ENCODE data around the gene ATPAF1.

Gene ATPAF1

GRCh38 chr1:46616277-46617107, 51.7 kb downstream of the ATPAF1 start, which contains the start of gene MOB3C:
Gene MOB3C (minus strand): TSS chr1:46616811. CDS start chr1:46613321, 3,490 bp downstream.
- DNase-seq (ENCODE audit: low read depth, low spot score): peak; percentile 37

GRCh38 chr1:46615735-46616134, 52.4 kb downstream of the ATPAF1 start:
- DNase-seq (ENCODE audit: low read depth, low spot score): no peak

- DNase-seq (ENCODE audit: low read depth, low spot score): no peak
Measured at GRCh38 chr1:46615088-46615487, 53.1 kb downstream of the ATPAF1 start.

GRCh38 chr1:46614604-46614984, 53.6 kb downstream of the ATPAF1 start:
- no peak for DNase-seq (ENCODE audit: low read depth, low spot score)

GRCh38 chr1:46613661-46614603, 54.2 kb downstream of the ATPAF1 start:
- DNase-seq (ENCODE audit: low read depth, low spot score): no peak

GRCh38 chr1:46612937-46613660, 55.1 kb downstream of the ATPAF1 start:
- DNase-seq (ENCODE audit: low read depth, low spot score): no peak

GRCh38 chr1:46611691-46612221, 56.4 kb downstream of the ATPAF1 start:
- DNase-seq (ENCODE audit: low read depth, low spot score): no peak

GRCh38 chr1:46607345-46608130, 60.6 kb downstream of the ATPAF1 start:
- DNase-seq (ENCODE audit: low read depth, low spot score): no peak

GRCh38 chr1:46606255-46606965, 61.8 kb downstream of the ATPAF1 start:
- no peak for DNase-seq (ENCODE audit: low read depth, low spot score)

GRCh38 chr1:46605232-46605631, 62.9 kb downstream of the ATPAF1 start:
- no peak for DNase-seq (ENCODE audit: low read depth, low spot score)

- DNase-seq (ENCODE audit: low read depth, low spot score): peak; percentile 95
Measured at GRCh38 chr1:46603858-46604549, 64.2 kb downstream of the ATPAF1 start, which contains the start of gene MKNK1. Gene MKNK1 (minus strand): TSS chr1:46604268. CDS start chr1:46583327, 20,941 bp downstream.

GRCh38 chr1:46603481-46603857, 64.7 kb downstream of the ATPAF1 start:
- DNase-seq (ENCODE audit: low read depth, low spot score): no peak

GRCh38 chr1:46601257-46602007, 66.7 kb downstream of the ATPAF1 start:
- DNase-seq (ENCODE audit: low read depth, low spot score): no peak

GRCh38 chr1:46599059-46599970, 68.8 kb downstream of the ATPAF1 start:
- no peak for DNase-seq (ENCODE audit: low read depth, low spot score)

- DNase-seq (ENCODE audit: low read depth, low spot score): no peak
Measured at GRCh38 chr1:46596846-46597245, 71.3 kb downstream of the ATPAF1 start.

- no peak for DNase-seq (ENCODE audit: low read depth, low spot score)
Measured at GRCh38 chr1:46596036-46596435, 72.1 kb downstream of the ATPAF1 start.

- no peak for DNase-seq (ENCODE audit: low read depth, low spot score)
Measured at GRCh38 chr1:46595127-46595526, 73.0 kb downstream of the ATPAF1 start.

GRCh38 chr1:46594063-46594462, 74.1 kb downstream of the ATPAF1 start:
- DNase-seq (ENCODE audit: low read depth, low spot score): no peak
